Thyroid gland (tissue), 4 donors: Measurements from ENCODE around the gene PSMD11. TPM values are rescaled to one million over a fixed set of nuclear protein-coding genes. Genes with fewer than 3 reads are reported as not detected.

Experiments
- DNase-seq, 2 donors: peaks; one replicate each; pipeline ENCODE4 v3.0.0-alpha.2; 2019
- H3K27ac ChIP-seq, 3 donors: fragments of 200-600 bp; sonication (generic); 1 replicate in 2 of 3; 2 replicates in 1 of 3; pipeline ENCODE4 v1.5.1; 2016 to 2019; ENCODE audit warnings: mild to moderate bottlenecking in 1 of 3, moderate library complexity in 1 of 3
- H3K27me3 ChIP-seq: fragments of 200-600 bp; sonication (generic); one replicate; pipeline ENCODE4 v1.5.1; 2019
- H3K36me3 ChIP-seq, 2 donors: fragments of 200-600 bp; sonication (generic); one replicate each; pipeline ENCODE4 v1.5.1; 2016 to 2019
- H3K4me1 ChIP-seq, 2 donors: fragments of 200-600 bp; sonication (generic); one replicate each; pipeline ENCODE4 v1.5.1; 2017 to 2019
- H3K4me3 ChIP-seq, 3 donors: fragments of 200-600 bp; sonication (generic); replicated peaks in 1 of 3; 1 replicate in 2 of 3; 2 replicates in 1 of 3; pipeline ENCODE4 v1.5.1; 2016; ENCODE audit warnings: mild to moderate bottlenecking in 1 of 3
- H3K9me3 ChIP-seq: fragments of 200-600 bp; sonication (generic); one replicate; pipeline ENCODE4 v1.5.1; 2017
- POLR2A ChIP-seq, 2 donors: fragments of 450-650 bp; IDR thresholded peaks; one replicate each; pipeline ENCODE4 v1.6.1; 2017; ENCODE audit warnings: antibody characterized with exemption in 2 of 2, mild to moderate bottlenecking in 2 of 2, moderate library complexity in 1 of 2
- WGBS, 2 donors: methylation state at CpG; one replicate each; pipeline ENCODE4 v1.1.5; 2017; 5-methylcytosine and 5-hydroxymethylcytosine counted together
- intact Hi-C: fragments of 100-400 bp; cut with DNase I; formaldehyde crosslinking; loops from one replicate; pipeline ENCODE4 v1.15.1; 2023
- total RNA-seq, 4 donors: library from RNA; depleted of rRNA; stranded (reverse); fragments of >200 nt; gene quantifications; one replicate each; pipeline ENCODE4 v1.2.3, GENCODE V29; 2016
- TF ChIP-seq, protein P1 (sequence below), 6 experiments: fragments of 200-600 bp in 3 of 6; fragments of 450-650 bp in 3 of 6; sonication (generic) in 3 of 6; IDR thresholded peaks; one replicate each; pipeline ENCODE4 v1.5.1; 2016 to 2019; ENCODE audit warnings: antibody characterized with exemption in 6 of 6, mild to moderate bottlenecking in 2 of 6, inconsistent platforms in 1 of 6, moderate library complexity in 1 of 6

PSMD11 gene
- total RNA-seq, 4 donors from 2014 or later, result 41.3 to 73.8 (median 64.3) TPM

DNA sequence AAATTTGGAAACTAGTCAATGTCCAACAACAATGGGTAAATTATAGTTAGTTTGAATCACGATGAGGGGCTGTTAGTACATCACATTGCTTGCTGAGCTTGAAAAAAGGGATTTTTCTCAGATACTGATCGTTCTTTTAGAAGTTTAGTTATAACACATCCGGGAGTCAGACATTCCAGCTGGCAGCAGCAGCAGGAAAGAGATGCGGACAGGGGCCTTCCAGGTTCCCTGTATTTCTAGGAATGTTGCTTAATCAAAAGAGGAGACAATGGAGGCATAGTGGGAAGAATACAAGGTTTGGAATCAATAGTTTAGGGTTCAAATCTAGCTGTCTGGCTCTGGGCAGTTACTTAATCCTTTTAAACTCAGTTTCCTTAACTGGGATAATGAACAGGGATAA is 70.3 kb downstream of the PSMD11 start:
- intact Hi-C loops, result no loop called here

DNA sequence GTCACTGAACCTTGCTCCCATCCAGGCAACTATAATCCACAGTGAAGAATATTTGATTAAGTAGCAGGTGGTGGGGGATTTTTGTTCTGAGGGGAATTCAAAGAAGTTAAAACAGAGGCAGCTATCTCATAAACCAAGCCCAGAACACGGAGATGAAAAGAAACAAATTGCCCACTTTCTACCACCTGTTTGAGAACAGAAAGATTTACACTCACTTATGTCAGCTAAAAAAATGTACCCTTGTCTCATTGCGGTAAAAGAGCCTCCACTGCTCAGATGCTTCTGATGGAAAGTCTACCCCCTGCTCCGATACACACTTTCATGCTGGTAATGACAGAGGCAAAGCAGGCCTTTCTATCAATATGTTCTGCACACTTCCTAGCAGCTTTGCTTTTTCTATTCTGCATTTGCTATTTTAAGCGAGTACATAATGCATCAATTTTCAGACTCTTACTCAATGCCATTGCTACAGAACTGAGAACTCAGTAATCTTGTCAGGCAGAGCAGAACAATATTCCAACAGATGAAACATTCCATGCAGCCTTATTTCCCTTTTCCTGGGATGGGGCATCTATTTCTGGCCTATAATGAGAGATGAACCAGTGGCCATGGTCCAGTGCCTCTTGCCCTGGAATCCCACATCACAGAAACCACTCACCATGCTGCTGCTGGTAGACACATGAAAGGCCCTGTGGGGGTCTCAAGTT is 71.5 kb downstream of the PSMD11 start:
- peaks cover 4 to 17% of the 10 kb centered on the region in 2 donors for H3K4me1 ChIP-seq
- intact Hi-C loops, result no loop called here
- no peaks in the 10 kb centered on the region for H3K36me3 ChIP-seq
- no peaks in the 10 kb centered on the region for H3K9me3 ChIP-seq
- WGBS, 2 donors, result 93 to 96% methylated on average over 4 of the region's 4 CpGs
- DNase-seq, result no peak
- TF ChIP-seq POLR2A (IDR thresholded peaks at IDR 0.05), result no peak
- TF ChIP-seq, protein P1, sequence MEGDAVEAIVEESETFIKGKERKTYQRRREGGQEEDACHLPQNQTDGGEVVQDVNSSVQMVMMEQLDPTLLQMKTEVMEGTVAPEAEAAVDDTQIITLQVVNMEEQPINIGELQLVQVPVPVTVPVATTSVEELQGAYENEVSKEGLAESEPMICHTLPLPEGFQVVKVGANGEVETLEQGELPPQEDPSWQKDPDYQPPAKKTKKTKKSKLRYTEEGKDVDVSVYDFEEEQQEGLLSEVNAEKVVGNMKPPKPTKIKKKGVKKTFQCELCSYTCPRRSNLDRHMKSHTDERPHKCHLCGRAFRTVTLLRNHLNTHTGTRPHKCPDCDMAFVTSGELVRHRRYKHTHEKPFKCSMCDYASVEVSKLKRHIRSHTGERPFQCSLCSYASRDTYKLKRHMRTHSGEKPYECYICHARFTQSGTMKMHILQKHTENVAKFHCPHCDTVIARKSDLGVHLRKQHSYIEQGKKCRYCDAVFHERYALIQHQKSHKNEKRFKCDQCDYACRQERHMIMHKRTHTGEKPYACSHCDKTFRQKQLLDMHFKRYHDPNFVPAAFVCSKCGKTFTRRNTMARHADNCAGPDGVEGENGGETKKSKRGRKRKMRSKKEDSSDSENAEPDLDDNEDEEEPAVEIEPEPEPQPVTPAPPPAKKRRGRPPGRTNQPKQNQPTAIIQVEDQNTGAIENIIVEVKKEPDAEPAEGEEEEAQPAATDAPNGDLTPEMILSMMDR (IDR thresholded peaks at IDR 0.05), result no peak
- no peaks in the 10 kb centered on the region for H3K27me3 ChIP-seq
- H3K4me3 ChIP-seq, result no peak overlapping the region
- H3K27ac ChIP-seq, result no peak overlapping the region

More for the DNA sequence above, 70.3 kb downstream of the PSMD11 start:
- 71 to 84% methylated on average over 4 of the region's 4 CpGs for WGBS, 2 donors
- Histone ChIP-seq H3K9me3 (no peaks in the 10 kb centered on the region), H3K4me3 (no peak overlapping the region), H3K27ac (no peak overlapping the region), H3K4me1 (peaks cover 4 to 7% of the 10 kb centered on the region in 2 donors), H3K36me3 (no peaks in the 10 kb centered on the region), H3K27me3 (no peaks in the 10 kb centered on the region)
- TF ChIP-seq, protein P1 (IDR thresholded peaks at IDR 0.05), result no peak
- TF ChIP-seq POLR2A (IDR thresholded peaks at IDR 0.05), result no peak
- no peak for DNase-seq

DNA sequence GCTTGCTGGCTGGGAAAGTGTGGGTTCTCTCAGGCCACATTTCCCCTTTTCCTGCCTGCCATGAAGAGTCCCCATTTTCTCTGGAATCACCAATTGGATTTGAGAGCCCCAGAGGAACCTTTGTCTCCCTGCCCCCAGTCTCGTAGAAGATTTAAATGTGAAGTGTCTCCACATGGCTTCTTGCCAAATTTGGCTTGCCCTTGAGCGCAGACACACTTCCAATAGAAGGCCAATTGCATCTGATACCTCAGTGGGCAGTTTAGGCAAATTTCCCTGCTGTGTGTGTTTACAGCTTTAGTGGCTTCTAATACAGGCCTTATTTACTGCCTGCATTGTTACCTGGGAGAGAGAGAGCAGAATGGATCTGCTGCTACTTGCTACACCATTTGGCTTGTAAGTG is 72.1 kb downstream of the PSMD11 start:
- TF ChIP-seq, protein P1 (IDR thresholded peaks at IDR 0.05), result no peak
- TF ChIP-seq POLR2A (IDR thresholded peaks at IDR 0.05), result no peak
- peak; percentile 34 to 51 for DNase-seq
- Histone ChIP-seq H3K4me1 (peaks cover 4 to 17% of the 10 kb centered on the region in 2 donors), H3K27me3 (no peaks in the 10 kb centered on the region), H3K36me3 (no peaks in the 10 kb centered on the region), H3K9me3 (no peaks in the 10 kb centered on the region), H3K27ac (no peak overlapping the region), H3K4me3 (no peak overlapping the region)
- intact Hi-C loops, result no loop called here
- WGBS, 2 donors, result 9 to 12% methylated on average over 2 of the region's 2 CpGs

DNA sequence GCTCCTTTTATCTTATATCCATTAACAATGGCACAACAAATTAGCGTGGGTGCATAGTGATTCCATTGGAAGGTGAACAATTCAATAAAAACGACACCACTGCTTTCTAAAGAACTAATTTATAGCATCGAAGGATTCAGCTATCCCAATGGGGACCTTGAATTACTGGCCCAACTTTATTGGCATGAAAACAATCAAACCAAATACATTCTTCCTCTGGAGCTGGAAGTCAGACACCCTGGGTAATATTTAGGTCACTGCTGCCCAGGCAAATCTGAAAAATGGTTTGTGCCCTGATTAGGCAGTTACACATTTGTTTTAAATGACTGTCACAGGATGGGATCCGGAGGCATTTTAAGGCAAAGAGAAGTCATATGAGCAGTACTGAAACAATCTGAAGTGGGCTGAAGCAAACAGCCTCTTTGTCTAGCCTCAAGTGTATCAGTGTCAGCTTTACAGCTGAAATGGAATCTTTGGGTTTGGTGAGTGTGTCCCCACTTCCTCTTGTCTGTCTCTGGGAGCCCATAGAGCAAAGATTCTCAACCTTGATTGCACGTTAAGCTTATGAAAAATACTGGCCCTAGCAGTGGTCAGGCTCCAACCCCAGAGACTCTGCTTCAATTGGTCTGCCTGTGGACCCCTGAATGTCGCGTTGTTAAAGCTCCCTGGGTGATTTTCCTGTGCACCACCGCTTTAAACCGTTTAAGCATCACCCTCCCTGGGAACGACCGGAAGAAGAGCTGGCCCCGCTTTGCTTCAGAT is 72.8 kb downstream of the PSMD11 start:
- peaks cover 4 to 17% of the 10 kb centered on the region in 2 donors for H3K4me1 ChIP-seq
- no peak overlapping the region for H3K27ac ChIP-seq
- TF ChIP-seq, protein P1 (IDR thresholded peaks at IDR 0.05), result no peak
- no peak for TF ChIP-seq POLR2A (IDR thresholded peaks at IDR 0.05)
- no peaks in the 10 kb centered on the region for H3K9me3 ChIP-seq
- no peak overlapping the region for H3K4me3 ChIP-seq
- intact Hi-C loops, result no loop called here
- WGBS, 2 donors, result 83 to 89% methylated on average over 12 of the region's 12 CpGs
- no peaks in the 10 kb centered on the region for H3K36me3 ChIP-seq
- DNase-seq, result no peak
- H3K27me3 ChIP-seq, result no peaks in the 10 kb centered on the region

DNA sequence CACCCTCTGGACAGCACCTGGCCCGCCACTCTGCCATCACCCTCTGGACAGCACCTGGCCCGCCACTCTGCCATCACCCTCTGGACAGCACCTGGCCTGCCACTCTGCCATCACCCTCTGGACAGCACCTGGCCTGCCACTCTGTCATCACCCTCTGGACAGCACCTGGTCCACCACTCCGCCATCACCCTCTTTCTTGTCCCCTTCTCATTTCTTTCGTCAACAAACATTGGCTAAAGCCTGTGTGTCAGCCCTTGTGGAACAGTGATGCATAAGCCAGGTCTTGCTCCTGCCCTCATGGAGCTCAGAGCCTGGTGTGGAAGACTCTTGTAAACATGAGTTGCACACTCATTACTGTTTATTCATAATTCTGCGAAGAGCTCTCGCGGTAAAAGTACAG is 73.7 kb downstream of the PSMD11 start:
- no peak overlapping the region for H3K4me3 ChIP-seq

More for the DNA sequence above, 73.7 kb downstream of the PSMD11 start:
- Histone ChIP-seq H3K27ac (no peak overlapping the region), H3K4me1 (peaks cover 4 to 17% of the 10 kb centered on the region in 2 donors), H3K9me3 (no peaks in the 10 kb centered on the region), H3K36me3 (no peaks in the 10 kb centered on the region), H3K27me3 (no peaks in the 10 kb centered on the region)
- intact Hi-C loops, result no loop called here
- TF ChIP-seq, protein P1 (IDR thresholded peaks at IDR 0.05), result no peak
- TF ChIP-seq POLR2A (IDR thresholded peaks at IDR 0.05), result no peak
- WGBS, 2 donors, result 95 to 98% methylated on average over 7 of the region's 7 CpGs
- no peak for DNase-seq
